HG03521 (cell line): ENCODE measurements around the gene WNT4.

Experiments
- ATAC-seq: cut with Tn5 transposase; IDR thresholded peaks from one replicate; pipeline ENCODE4 v1.9.1; 2021; ENCODE audit warnings: mild to moderate bottlenecking, moderate library complexity; ENCODE audit not compliant: unreplicated experiment

The WNT4 gene

GRCh38 chr1:22089134-22089571 lies 53.7 kb downstream of the WNT4 start:
- ATAC-seq, result no peak

GRCh38 chr1:22088331-22088730 lies 54.6 kb downstream of the WNT4 start:
- ATAC-seq, result no peak

- no peak for ATAC-seq
These were observed 62.7 kb downstream of the WNT4 start for GRCh38 chr1:22080191-22080590.

DNA sequence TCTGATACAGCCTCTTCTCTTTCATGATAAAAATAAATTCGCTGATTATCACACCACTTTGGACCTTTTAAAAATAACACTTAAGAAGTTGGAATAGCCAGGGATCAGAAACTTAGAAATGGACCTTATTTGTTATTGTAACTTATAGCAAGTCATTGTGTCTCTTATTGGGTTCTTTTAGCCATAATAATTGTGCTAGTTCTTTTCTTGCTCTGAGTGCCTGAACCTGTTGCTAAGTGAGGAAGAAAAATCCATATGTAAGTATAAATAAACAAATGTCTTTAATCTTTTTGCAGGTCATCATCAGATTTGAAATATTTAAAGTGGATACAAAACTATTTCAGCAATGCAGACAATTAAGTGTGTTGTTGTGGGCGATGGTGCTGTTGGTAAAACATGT lies 64.8 kb downstream of the WNT4 start:
- no peak for ATAC-seq

DNA sequence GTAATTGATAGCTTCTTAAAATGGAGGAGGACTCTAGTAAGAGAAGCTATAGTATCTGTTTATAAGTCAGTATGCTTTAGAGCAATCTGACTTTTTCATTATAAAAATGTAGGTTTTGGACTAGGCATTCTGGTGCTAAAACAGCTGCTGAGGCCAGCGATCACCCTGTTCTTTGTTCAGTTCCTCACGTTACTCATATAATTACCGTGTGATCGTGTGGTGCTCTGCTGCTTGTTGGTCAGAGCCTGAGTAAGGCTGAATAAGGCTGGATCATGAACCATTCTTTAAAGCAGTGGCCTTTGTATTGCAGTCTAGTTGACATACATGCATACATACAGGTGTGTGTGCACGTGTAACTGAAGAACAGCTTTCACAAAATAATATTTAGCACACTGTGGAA lies 65.2 kb downstream of the WNT4 start:
- no peak for ATAC-seq

DNA sequence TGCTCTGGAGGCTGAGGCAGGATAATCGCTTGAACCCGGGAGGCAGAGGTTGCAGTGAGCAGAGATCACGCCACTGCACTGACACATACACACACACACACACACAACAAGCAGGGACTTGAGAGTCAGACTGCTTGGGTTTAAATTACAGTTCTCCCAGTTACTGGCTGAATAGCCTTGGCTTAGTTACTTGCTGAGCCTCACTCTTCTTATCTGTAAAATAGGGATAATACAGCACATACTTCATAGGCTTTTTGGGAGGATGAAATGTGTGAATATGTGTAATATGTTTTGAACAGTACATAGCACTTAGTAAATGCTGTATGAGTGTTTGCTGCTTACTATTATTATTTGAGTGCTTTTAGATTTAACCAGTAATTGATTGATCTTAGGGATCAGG lies 66.6 kb downstream of the WNT4 start:
- no peak for ATAC-seq

GRCh38 chr1:22075718-22076117 lies 67.2 kb downstream of the WNT4 start:
- ATAC-seq, result no peak

- no peak for ATAC-seq
These were observed 68.1 kb downstream of the WNT4 start for GRCh38 chr1:22074803-22075202.

GRCh38 chr1:22071511-22071910 lies 71.4 kb downstream of the WNT4 start:
- no peak for ATAC-seq
